Activated CD4-positive, alpha-beta memory T cell treated with anti-CD3 and anti-CD28 coated beads for 36 hours (primary cell): ENCODE data around the gene PTPN5. TPM values are rescaled to one million over a fixed set of nuclear protein-coding genes. Genes with fewer than 3 reads are reported as not detected.

Experiments used
- CTCF ChIA-PET: fragments of 350-600 bp; sonication (Branson Sonifier 250); formaldehyde crosslinking; loops from one replicate; lab custom pipeline; 2021; ENCODE audit warnings: antibody characterized with exemption, inconsistent platforms; lab: Charles Lee
- POLR2A ChIA-PET: fragments of 350-600 bp; sonication (Branson Sonifier 250); formaldehyde crosslinking; loops from one replicate; lab custom pipeline; 2021; ENCODE audit warnings: antibody characterized with exemption; lab: Charles Lee
- DNase-seq: peaks from one replicate; pipeline ENCODE4 v3.0.0-alpha.2; 2020
- H3K27ac Mint-ChIP-seq: one replicate; pipeline ENCODE4 v1.8.0; 2021; ENCODE audit warnings: mixed read lengths
- H3K27me3 Mint-ChIP-seq: one replicate; pipeline ENCODE4 v1.8.0; 2021; ENCODE audit warnings: mixed read lengths
- H3K36me3 Mint-ChIP-seq: one replicate; pipeline ENCODE4 v1.8.0; 2021; ENCODE audit warnings: mixed read lengths
- H3K4me1 Mint-ChIP-seq: one replicate; pipeline ENCODE4 v1.8.0; 2021; ENCODE audit warnings: low read depth, mixed read lengths
- H3K4me3 Mint-ChIP-seq: one replicate; pipeline ENCODE4 v1.8.0; 2021; ENCODE audit warnings: mild to moderate bottlenecking, mixed read lengths
- H3K9me3 Mint-ChIP-seq: one replicate; pipeline ENCODE4 v1.8.0; 2021; ENCODE audit warnings: mixed read lengths
- intact Hi-C: fragments of 100-400 bp; cut with micrococcal nuclease; formaldehyde crosslinking; loops from one replicate; pipeline ENCODE4 v1.15.1; 2023
- total RNA-seq, 2 experiments: library from RNA; stranded (reverse); gene quantifications; one replicate each; pipeline ENCODE4 v1.2.3, GENCODE V29; 2021

Gene PTPN5
- total RNA-seq, 2 experiments from 2014 or later = not detected

DNA sequence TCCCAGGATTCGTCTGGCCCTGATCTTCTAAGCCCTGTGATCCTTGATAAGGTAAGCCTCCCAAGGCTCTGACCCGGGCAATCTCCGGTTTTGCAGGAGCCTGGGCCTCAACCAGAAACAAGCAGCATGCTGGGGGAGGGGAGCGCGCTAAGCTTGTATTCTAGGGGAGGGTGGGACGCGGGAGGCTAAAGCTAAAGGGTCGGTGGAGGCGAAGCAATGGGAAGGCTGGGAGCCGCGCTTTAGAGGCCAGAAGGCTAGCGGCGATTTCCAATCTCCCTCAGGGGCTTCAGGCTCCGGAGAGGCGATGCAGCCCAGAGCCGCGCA lies 753 bp downstream of the PTPN5 start:
- H3K27ac Mint-ChIP-seq = no peak overlapping the region
- H3K4me1 Mint-ChIP-seq = peaks cover 3% of the 10 kb centered on the region

GRCh38 chr11:18789942-18790341 lies 1.7 kb downstream of the PTPN5 start:
- Mint-ChIP-seq H3K4me1 (peaks cover 3% of the 10 kb centered on the region), H3K9me3 (no peaks in the 10 kb centered on the region), H3K27ac (no peak overlapping the region), H3K36me3 (no peaks in the 10 kb centered on the region), H3K27me3 (peaks cover 39% of the 10 kb centered on the region), H3K4me3 (no peak overlapping the region)
- no peak for DNase-seq
- CTCF ChIA-PET = no interaction called here
- POLR2A ChIA-PET = no interaction called here
- intact Hi-C loops = no loop called here

More for the DNA sequence above, 753 bp downstream of the PTPN5 start:
- intact Hi-C loops = no loop called here
- Mint-ChIP-seq H3K27me3 (peaks cover 39% of the 10 kb centered on the region), H3K36me3 (no peaks in the 10 kb centered on the region), H3K9me3 (no peaks in the 10 kb centered on the region), H3K4me3 (no peak overlapping the region)
- POLR2A ChIA-PET = no interaction called here
- DNase-seq = no peak
- CTCF ChIA-PET = interaction anchor here (0.6 to 0.7 kb wide), 2 partner anchors 15 to 69 kb away, joined by 3 read pairs; no protein-coding TSS in a partner anchor

DNA sequence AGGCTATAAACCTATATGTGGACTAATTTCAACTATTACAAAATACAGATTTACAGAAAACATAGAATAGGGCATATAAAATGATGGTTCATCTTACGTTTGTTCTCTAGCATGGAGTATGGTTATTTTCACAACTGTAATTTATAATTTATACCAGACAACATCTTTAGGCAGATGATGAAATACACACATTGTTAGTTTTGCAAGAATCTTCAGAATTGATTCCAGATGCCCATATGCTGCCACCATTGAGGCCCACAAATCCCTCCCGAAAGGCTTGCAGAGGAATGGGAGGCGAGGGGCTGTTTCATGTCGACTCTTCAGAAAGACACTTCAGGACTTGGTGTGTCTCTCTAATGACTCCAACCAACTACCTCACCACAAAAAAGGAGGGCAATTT lies 6.2 kb downstream of the PTPN5 start:
- ChIA-PET POLR2A (no interaction called here), CTCF (no interaction called here)
- Mint-ChIP-seq H3K36me3 (no peaks in the 10 kb centered on the region), H3K27ac (no peak overlapping the region), H3K4me1 (no peaks in the 10 kb centered on the region), H3K27me3 (peaks cover 14% of the 10 kb centered on the region), H3K9me3 (no peaks in the 10 kb centered on the region), H3K4me3 (no peak overlapping the region)
- intact Hi-C loops = no loop called here
- no peak for DNase-seq

GRCh38 chr11:18780896-18781295 lies 10.7 kb downstream of the PTPN5 start:
- Mint-ChIP-seq H3K27ac (no peak overlapping the region), H3K36me3 (no peaks in the 10 kb centered on the region), H3K4me3 (no peak overlapping the region), H3K27me3 (no peaks in the 10 kb centered on the region), H3K4me1 (peaks cover 8% of the 10 kb centered on the region), H3K9me3 (peaks cover 7% of the 10 kb centered on the region)
- DNase-seq = no peak
- ChIA-PET CTCF (interaction anchor here (0.8 to 2.4 kb wide), 2 partner anchors 13 to 16 kb away, joined by 3 to 8 read pairs; no protein-coding TSS in a partner anchor), POLR2A (no interaction called here)
- intact Hi-C loops = no loop called here

- peaks cover 8% of the 10 kb centered on the region for H3K4me1 Mint-ChIP-seq
- ChIA-PET CTCF (interaction anchor here (0.6 to 3.0 kb wide), 3 partner anchors 16 to 590 kb away, joined by 3 to 9 read pairs (median 8); no protein-coding TSS in a partner anchor), POLR2A (no interaction called here)
- DNase-seq = no peak
- intact Hi-C loops = no loop called here
- H3K9me3 Mint-ChIP-seq = peaks cover 7% of the 10 kb centered on the region
- no peaks in the 10 kb centered on the region for H3K27me3 Mint-ChIP-seq
- H3K36me3 Mint-ChIP-seq = no peaks in the 10 kb centered on the region
- H3K27ac Mint-ChIP-seq = no peak overlapping the region
- H3K4me3 Mint-ChIP-seq = no peak overlapping the region
Observed at GRCh38 chr11:18780329-18780728, 11.3 kb downstream of the PTPN5 start.

DNA sequence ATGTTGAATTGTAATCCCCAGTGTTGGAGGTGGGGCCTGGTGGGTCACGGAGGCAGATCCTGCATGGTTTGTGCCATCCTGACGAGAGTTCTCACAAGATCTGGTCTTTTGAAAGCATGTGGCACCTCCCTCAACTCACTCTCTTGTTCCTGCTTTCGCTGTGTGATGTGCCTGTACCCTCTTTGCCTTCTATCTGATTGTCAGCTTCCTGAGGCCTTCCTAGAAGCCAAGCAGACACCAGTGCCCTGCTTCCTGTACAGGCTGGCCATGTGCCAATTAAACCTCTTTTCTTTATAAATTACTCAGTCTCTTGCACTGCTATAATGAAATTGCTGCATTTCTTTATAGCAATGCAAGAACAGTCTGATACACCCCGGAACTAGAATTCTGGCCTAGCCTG lies 13.1 kb downstream of the PTPN5 start:
- no peaks in the 10 kb centered on the region for H3K27me3 Mint-ChIP-seq
- H3K4me1 Mint-ChIP-seq = peaks cover 8% of the 10 kb centered on the region
- H3K36me3 Mint-ChIP-seq = no peaks in the 10 kb centered on the region
- ChIA-PET CTCF (interaction anchor here (0.9 to 3.0 kb wide), 4 partner anchors 11 to 25 kb away, joined by 3 to 9 read pairs (median 8); no protein-coding TSS in a partner anchor), POLR2A (no interaction called here)
- H3K27ac Mint-ChIP-seq = no peak overlapping the region
- intact Hi-C loops = no loop called here
- peaks cover 7% of the 10 kb centered on the region for H3K9me3 Mint-ChIP-seq
- no peak overlapping the region for H3K4me3 Mint-ChIP-seq
- peak; percentile 25 for DNase-seq

DNA sequence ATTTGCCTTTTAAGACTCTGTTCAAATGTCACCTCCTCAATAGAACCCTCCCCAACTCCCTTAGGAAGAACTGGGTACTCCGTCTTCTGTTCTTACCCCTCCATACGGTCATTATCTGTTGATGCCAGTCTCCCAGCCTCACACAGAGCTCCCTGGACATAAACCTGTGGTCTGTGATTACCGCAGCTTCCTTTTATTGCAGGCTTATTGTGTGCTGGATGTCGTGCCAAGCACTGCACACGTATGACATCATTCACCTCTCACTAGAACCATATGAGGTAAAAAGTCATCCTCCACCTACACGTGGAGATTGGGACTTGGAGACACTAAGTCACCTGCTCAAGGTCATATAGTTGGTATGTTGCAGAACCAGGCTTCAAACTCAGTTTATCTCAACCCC lies 15.3 kb downstream of the PTPN5 start:
- Mint-ChIP-seq H3K27me3 (peaks cover 5% of the 10 kb centered on the region), H3K9me3 (peaks cover 7% of the 10 kb centered on the region), H3K4me3 (no peak overlapping the region), H3K27ac (no peak overlapping the region), H3K36me3 (no peaks in the 10 kb centered on the region), H3K4me1 (peaks cover 8% of the 10 kb centered on the region)
- CTCF ChIA-PET = interaction anchor here (1.1 to 4.2 kb wide), 8 partner anchors 10 to 660 kb away, joined by 3 to 39 read pairs (median 8); no protein-coding TSS in a partner anchor
- DNase-seq = no peak
- intact Hi-C loops = no loop called here
- POLR2A ChIA-PET = no interaction called here

DNA sequence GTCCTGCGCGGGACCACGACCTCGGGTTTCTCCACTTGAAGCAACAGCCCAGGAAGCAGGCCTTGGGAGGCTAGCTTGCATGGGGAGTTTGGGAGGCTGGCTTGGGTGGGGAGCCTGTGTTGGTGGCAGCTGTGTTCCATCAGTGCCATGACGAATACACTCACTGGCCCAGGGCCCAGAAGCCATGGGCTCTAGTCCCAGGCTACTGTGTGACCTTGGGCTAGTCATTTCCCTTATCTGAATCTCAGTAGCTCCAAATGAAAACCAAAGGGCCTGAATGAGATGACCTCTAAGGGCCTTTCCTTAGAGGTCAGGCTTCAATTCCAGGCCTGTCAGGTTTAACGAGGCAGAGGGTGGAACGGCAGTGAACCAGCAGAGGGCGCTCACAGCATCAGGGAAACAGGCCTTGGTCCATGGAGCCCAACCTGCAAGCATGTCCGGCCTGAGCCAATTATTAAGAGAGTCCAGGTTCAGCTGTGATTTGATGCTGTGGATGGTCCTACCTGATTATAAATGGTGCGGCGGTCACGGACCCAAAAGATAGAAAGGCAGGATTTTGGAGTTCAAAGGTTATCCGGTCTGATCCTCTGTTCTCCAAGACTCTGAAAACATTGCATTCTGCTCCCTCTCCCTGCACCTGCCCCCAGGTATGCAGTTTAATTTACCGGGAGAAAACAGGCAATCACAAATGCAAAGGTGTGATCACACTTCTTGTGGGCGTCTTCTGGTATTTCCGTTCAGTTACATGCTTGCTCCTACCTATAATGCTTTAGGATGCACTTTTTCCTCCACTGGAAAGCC lies 15.9 kb downstream of the PTPN5 start:
- POLR2A ChIA-PET = no interaction called here
- Mint-ChIP-seq H3K4me1 (peaks cover 8% of the 10 kb centered on the region), H3K27me3 (peaks cover 8% of the 10 kb centered on the region), H3K27ac (no peak overlapping the region), H3K9me3 (peaks cover 7% of the 10 kb centered on the region), H3K36me3 (no peaks in the 10 kb centered on the region), H3K4me3 (no peak overlapping the region)
- CTCF ChIA-PET = interaction anchor here (0.6 to 4.2 kb wide), 14 partner anchors 9 to 660 kb away, joined by 3 to 39 read pairs (median 4); no protein-coding TSS in a partner anchor
- intact Hi-C loops = loop anchor here (1.0 to 2.0 kb wide), 3 partner anchors 19 to 78 kb away; no protein-coding TSS in a partner anchor
- peak; percentile 82 for DNase-seq

GRCh38 chr11:18774801-18775200 lies 16.8 kb downstream of the PTPN5 start:
- no peak overlapping the region for H3K4me3 Mint-ChIP-seq
- no peak overlapping the region for H3K27ac Mint-ChIP-seq
- H3K27me3 Mint-ChIP-seq = peaks cover 8% of the 10 kb centered on the region
- intact Hi-C loops = loop anchor here (1.0 to 2.0 kb wide), 3 partner anchors 20 to 78 kb away; no protein-coding TSS in a partner anchor
- ChIA-PET POLR2A (no interaction called here), CTCF (interaction anchor here (0.6 to 4.2 kb wide), 12 partner anchors 9 to 659 kb away, joined by 3 to 39 read pairs (median 4); no protein-coding TSS in a partner anchor)
- H3K4me1 Mint-ChIP-seq = peaks cover 8% of the 10 kb centered on the region
- no peak for DNase-seq
- peaks cover 7% of the 10 kb centered on the region for H3K9me3 Mint-ChIP-seq
- H3K36me3 Mint-ChIP-seq = no peaks in the 10 kb centered on the region

DNA sequence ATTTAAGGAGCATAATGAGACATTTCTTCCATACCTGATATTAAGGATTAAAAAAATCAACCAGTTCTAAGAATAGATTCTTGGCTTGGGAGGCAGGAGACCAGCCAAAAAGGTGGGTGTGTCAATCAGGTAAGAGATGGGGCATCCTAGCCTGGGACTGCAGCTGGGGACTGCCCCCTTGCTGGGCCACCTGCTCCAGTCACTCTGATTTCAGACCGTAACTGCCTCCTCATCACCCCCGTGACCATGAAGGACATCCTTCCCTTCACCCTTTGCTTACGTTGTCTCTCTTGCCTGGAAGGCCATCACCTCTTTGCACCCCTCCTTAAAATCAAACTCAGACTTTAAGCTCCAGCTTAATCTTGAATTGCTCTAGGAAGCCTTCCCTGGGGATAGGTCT lies 17.9 kb downstream of the PTPN5 start:
- DNase-seq = no peak
- Mint-ChIP-seq H3K36me3 (no peaks in the 10 kb centered on the region), H3K4me3 (no peak overlapping the region), H3K27me3 (peaks cover 8% of the 10 kb centered on the region), H3K4me1 (peaks cover 8% of the 10 kb centered on the region), H3K9me3 (peaks cover 4% of the 10 kb centered on the region), H3K27ac (no peak overlapping the region)
- POLR2A ChIA-PET = no interaction called here
- intact Hi-C loops = loop anchor here (2.0 kb wide), 1 partner anchor 21 kb away; no protein-coding TSS in a partner anchor
- CTCF ChIA-PET = interaction anchor here (1.0 to 4.2 kb wide), 4 partner anchors 9 to 30 kb away, joined by 4 to 39 read pairs (median 24); no protein-coding TSS in a partner anchor

DNA sequence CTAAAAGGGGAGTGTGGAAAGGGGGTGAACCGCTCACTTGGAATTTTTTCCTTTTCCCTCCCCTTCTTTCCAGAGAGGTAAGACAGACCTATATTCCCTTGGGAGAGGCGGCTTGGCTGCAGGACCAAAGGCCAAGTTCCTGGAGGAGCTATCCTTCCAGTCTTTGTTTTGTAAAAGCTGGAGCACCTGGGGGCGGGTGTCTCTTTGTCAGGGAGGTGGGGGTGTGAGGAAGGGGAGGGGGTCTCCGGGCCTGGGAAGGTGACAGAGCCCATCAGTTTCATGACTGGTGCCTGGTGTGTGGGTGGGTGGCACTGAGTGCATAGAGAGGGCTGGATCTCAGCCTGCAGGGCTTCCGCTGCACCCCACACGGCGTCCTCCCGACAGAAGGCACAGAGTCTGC lies 18.5 kb downstream of the PTPN5 start:
- CTCF ChIA-PET = interaction anchor here (0.7 to 4.2 kb wide), 3 partner anchors 8 to 30 kb away, joined by 3 to 39 read pairs (median 4); no protein-coding TSS in a partner anchor
- Mint-ChIP-seq H3K4me3 (no peak overlapping the region), H3K27ac (no peak overlapping the region), H3K9me3 (no peaks in the 10 kb centered on the region), H3K36me3 (no peaks in the 10 kb centered on the region), H3K4me1 (peaks cover 9% of the 10 kb centered on the region), H3K27me3 (peaks cover 8% of the 10 kb centered on the region)
- POLR2A ChIA-PET = interaction anchor here (0.6 kb wide), 1 partner anchor 9 kb away, joined by 3 read pairs; no protein-coding TSS in a partner anchor
- DNase-seq = no peak
- intact Hi-C loops = no loop called here

DNA sequence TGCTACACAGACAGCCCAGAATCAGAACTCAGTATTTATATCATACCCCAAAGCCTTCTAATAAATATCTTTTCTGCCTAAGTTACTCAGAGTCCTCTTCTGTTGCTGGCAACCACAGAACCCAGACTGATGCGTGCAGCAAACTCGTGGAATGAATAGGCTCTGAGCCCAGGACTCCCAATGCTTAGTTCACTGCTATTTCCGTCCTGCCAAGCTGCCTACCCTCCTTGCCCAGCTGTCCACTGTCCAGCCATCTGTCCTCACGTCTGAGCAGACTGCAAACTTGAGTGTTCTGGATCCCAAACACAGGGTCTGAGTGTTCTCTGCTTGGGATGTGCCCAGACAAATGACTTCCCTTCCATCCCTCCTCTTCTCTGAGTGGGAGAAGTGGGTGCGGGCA lies 19.4 kb downstream of the PTPN5 start:
- H3K4me3 Mint-ChIP-seq = no peak overlapping the region
- no peak for DNase-seq
- no peaks in the 10 kb centered on the region for H3K9me3 Mint-ChIP-seq
- ChIA-PET POLR2A (no interaction called here), CTCF (no interaction called here)
- peaks cover 10% of the 10 kb centered on the region for H3K4me1 Mint-ChIP-seq
- no peak overlapping the region for H3K27ac Mint-ChIP-seq
- H3K27me3 Mint-ChIP-seq = peaks cover 8% of the 10 kb centered on the region
- H3K36me3 Mint-ChIP-seq = no peaks in the 10 kb centered on the region
- intact Hi-C loops = no loop called here
